Activated CD4-positive, alpha-beta T cell treated with anti-CD3 and anti-CD28 coated beads, Interleukin-2, amount 50 U/mL, for 24 hours (primary cell): ENCODE results near the gene ANO6.

Source experiments
- DNase-seq, 2 donors: peaks; one replicate each; pipeline ENCODE4 v3.0.0-alpha.2; 2020; ENCODE audit warnings: low read depth in 1 of 2, low spot score in 1 of 2

Gene ANO6

DNA sequence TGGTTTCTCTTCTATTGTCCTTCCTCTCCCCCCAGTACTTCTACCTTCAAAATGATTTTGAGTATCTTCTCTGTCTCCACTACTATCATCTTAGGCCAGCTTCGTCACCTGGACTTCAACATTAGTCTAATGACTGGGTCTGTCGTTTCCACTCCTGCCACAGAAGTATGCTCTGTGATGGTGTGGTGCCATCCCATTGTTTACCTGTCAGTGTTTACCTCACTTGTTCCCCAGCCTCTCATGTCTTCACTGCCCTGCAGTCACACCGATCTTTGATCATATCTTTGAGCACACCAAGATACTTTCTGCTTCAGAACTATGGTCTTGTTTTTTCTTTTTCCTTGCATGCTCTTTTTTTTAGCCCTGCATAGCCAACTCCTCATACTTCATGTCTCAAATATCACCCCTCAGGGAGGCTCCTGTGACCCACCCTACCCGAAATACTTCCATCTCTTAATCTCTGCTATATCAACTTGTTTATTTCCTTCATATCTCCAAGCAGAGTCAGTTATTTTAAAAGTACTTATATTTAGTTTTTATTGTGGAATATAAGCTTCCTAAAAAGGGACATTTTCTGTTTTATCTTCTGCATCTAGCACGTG lies 60.4 kb downstream of the ANO6 start:
- no peak for DNase-seq

- no peak for DNase-seq
Measured at GRCh38 chr12:45278447-45278846, 62.6 kb downstream of the ANO6 start.

DNA sequence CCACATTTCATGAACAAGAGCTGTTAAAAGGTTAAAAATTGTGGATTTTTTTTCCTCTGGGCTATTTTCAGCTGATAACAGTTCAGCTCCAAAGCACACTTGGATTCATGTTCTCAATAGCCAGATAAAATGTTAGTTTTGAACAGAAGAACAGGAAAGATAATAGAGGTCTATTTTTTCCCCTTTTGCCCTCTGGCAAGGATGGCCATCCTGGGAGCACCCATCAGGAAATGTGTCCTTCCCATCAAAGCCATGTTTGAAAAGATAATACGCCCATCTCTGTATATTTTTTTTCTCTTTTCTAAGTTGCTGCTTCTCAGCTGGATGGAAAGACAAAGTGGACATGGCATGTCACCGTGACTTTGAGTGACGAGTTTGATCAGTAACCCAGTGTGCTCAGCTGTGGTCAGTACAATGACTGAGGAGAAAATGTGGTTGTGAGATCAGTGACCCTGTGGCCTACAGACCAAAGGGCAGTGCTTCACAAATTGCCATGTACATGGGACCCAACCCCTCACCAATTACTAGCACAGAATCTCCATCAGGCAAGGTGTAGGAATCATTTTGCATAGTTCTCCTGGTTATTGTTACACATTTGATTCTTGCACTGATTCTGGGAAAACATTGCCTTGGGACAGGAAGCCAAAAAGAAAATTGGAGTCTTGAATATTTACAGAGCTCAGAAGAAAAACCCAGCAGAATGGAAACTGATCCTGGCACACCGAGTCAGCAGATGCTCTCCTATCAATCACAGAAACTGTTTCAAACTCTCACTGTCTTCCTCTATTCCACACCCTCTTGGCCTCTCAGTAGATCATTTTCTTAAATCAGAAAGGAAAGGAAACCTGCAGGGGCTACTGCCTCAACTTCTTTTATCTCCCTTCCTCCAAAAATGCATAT lies 64.3 kb downstream of the ANO6 start:
- no peak for DNase-seq

GRCh38 chr12:45281994-45282393 lies 66.1 kb downstream of the ANO6 start:
- no peak for DNase-seq

DNA sequence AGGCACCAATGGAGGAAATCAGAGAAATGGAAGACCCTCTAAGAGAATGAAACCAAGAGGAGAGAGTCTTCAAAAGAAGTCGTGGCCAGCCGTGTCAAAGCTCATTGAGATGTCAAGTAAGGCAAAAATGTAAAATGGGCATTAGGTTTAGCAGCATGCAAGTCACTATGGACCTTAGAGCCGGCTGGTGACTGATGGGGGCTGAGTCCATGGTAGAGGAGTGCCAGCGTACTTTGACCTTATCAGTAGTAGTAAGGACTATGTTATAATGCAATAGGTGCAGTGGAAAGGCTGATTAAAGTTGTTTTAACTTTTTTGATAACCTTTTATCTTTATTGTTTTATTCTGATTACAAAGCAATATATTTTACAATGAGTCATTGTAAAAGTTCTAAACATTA lies 66.5 kb downstream of the ANO6 start:
- DNase-seq: no peak

- no peak for DNase-seq
Measured at GRCh38 chr12:45284096-45284901, 68.4 kb downstream of the ANO6 start.

- no peak for DNase-seq
Measured at GRCh38 chr12:45285717-45286116, 69.8 kb downstream of the ANO6 start.

DNA sequence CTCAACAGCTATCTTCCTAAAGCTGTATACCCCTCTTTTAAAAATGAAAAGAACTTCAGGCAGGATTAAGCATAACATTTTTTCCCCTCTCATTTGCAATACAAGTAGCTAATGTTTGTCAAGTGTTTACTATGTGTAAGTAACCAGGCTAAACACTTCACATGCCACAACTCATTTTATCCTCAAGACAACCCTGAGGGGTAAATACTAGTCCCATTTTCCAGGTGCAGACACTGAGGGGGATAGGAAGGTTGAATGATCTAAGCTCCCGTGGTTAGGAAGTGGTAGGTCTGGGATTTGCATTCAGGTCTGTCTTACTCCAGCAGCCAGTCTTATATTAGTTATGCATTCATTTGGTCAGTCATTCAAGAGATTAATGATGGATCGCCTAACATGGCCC lies 70.7 kb downstream of the ANO6 start:
- no peak for DNase-seq

DNA sequence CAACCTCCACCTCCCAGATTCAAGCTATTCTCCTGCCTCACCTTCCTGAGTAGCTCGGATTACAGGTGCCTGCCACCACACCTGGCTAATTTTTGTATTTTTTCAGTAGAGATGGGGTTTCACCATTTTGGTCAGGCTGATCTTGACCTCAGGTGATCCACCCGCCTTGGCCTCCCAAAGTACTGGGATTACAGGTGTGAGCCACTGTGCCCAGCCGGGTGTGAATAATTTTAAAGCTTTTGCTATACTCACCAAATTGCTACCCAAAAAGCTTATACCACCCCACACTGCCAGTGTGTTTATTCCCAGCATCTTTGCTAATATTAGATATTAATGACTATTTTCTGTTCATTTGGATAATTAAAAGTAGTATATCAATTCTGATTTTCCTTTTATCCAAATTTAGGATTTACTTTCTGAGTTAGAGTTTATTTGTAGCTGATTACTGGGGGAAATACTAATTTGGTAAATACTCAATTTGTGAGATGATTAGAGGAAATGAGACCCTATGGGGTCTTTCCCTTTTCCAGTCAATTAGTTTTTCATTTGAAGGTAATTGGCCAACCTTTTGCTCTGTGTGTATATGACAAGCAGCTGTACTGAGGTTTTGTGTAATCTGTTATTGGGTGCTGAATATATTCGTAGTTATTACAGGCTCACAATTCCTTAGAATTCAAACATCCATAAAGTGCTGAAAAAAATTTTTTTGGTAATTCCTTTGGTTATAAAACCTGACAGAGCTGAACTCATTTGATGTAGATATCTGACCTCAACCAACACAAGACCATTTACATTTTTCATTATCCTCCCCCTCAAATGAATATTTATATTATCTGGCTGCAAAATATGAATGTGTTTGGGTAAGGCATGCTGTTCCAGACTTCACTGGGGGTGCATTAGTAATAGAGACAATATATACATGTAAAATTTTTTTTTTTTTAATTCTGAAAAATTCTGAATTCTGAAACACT lies 73.6 kb downstream of the ANO6 start:
- DNase-seq: no peak

DNA sequence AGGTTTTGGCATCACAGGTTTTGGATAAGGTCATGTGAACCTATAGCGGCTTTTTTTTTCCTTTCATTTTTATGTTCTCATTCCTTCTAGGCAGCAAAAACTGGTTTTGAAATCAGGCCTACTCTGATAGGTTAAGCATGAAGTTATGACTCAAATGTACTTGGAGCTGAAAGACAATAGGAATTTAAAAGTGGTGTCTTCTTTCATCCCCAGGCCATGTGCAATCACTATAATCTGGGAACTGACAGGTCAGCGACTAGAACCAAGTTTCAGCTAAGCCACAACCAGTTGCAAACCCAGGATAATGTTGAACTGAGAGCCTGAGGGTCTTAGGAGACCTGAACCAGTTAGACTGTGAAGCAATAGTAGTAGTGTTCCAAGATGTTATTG lies 74.3 kb downstream of the ANO6 start:
- DNase-seq: no peak

DNA sequence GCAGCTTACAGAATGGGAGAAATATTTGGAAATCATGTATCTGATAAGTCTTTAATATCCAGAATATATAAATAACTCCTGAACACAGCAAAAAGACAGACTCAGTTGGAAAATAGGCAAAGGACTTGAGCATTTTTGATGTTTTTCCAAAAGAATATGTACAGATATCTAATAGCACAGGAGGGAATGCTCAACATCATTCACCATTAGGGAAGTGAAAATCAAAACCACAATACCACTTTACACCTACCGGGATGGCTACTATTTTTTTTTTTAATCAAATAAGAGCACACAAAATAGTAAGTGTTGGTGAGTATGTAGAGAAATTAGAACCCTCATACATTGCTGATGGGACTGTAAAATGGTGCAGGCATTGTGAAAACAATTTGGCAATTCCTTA lies 75.6 kb downstream of the ANO6 start:
- no peak for DNase-seq

GRCh38 chr12:45292486-45293195 lies 76.7 kb downstream of the ANO6 start:
- DNase-seq: no peak

- DNase-seq: no peak
Measured at GRCh38 chr12:45294906-45295305, 79.0 kb downstream of the ANO6 start.

DNA sequence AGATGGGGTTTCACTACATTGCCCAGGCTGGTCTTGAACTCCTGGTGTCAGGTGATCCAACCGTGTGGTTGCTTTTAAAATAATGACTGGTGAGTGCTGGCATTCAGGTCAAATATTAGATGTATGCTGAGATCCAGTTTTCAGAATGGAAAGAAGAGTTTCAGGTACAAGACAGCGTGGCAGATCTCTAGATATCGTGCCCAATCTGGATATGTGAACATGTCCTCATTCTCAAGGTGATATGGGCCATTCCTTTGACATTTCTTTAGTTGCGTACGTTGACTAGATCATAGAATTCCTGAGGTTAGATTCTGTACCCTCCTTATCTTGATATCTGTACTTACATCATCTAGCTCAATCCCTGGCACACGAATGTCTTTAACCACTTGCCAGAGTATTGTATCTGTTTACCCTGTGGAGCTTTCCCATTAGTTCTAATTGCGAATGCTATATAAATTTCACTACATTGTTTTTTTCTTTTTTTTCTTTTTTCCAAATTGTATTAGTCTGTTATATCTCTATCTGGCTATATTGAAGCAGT lies 80.2 kb downstream of the ANO6 start:
- DNase-seq: no peak

- no peak for DNase-seq
Measured at GRCh38 chr12:45298047-45298446, 82.2 kb downstream of the ANO6 start.

DNA sequence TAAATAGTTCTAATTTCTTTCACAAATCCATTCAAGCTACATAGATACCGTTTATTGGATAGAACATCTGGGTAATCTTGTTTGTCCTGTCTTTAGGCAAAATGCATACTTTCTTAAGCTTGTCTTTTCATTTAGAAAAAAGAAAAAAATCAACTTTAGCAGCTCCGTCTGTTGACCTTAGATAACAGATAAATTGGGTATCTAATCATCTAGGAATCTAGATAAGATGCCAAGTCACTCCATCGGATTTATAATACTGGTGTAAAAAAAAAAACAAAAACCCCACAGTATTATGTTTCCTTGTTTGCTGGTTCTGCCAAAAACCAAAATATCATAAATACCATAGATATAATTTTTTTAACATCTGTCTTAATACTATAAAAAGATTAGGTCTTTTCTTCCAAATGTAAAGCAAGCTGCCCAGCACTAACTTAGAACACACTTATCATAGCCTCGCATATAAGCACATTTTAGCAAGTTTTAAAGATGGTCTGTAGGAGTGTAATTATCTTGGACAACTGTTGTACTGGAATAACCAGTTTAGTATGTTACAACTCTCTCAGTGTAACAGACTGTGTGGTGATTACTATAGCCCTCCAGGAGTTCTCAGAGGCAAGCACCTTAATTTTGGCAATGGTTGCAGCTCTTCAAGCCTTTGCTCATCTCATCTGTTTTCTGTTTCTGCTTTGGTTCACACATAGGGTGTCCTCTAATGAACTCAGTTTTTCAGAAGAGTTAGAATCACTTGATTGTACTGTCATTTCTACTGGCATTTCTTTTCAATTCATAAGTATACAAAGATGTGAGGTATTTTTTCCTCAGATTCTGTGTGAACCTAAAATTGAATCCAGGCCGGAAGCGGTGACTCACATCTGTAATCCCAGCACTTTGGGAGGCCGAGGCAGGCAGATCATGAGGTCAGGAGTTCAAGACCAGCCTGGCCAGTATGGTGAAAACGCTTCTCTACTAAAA lies 83.1 kb downstream of the ANO6 start:
- DNase-seq: no peak

DNA sequence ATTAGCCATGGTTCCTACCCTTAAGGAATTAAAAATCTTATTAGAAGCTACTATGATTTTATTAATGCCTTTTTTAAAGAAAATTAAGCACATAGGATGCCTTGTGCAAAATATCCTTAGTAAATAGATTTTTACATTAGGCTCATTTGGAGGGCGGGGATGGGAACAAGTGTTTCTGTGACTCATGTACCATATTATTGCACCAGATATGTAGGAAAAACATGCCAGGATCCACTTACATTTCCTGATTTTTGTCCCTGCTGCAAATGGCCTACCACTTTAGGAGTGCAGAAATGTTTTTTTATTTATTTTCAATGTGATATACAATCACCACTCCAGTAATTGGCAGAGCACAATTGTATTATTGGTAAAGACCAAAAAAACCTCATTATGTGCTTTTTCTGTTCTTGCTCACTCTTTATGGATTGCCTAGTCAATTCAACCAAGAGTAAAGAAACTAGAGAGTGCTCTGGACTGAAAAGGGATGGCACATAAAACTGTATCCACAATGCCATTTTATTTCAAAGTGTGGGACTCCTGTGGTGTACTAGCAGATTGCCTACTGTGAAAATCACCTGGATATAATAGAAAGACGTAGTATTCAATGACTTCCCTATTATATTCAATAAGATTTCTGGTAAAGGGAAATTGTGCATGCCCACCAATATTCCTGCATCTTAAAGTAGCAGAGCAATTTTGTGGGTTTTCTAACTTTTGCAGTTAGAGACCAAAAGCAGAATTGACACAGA lies 86.9 kb downstream of the ANO6 start:
- DNase-seq: no peak

DNA sequence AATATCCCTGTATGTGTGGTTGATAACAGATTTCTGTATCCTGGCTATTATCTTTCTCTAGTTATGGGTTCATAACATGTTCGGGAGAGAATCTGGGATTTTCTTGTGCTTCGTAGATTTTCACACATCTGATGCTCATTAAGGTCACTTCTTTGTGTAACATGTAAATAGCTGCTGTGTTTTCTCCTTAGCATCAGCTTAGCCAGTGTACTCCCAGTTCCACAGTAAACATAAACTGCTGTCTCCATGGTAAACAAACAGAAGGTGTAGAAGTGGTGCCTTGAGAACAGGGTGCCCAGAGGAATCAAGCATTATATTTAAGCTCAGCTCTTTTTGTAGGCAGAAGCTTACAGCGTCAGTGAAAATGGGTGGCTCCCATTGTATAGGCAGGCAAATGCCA lies 88.0 kb downstream of the ANO6 start:
- DNase-seq: no peak
